UCSD-AML1 (cell line): ENCODE results near the gene CBR3.
"Not testable (repeated sequence)": the region's sequence is repeated elsewhere in the genome, so short reads cannot be mapped to it uniquely, and the experiment has no call there.

Source experiments
- DNase-seq: peaks from one replicate; lab custom pipeline; 2025; ENCODE audit not compliant: unreplicated experiment; lab: John Stamatoyannopoulos, UW

CBR3 gene

DNA sequence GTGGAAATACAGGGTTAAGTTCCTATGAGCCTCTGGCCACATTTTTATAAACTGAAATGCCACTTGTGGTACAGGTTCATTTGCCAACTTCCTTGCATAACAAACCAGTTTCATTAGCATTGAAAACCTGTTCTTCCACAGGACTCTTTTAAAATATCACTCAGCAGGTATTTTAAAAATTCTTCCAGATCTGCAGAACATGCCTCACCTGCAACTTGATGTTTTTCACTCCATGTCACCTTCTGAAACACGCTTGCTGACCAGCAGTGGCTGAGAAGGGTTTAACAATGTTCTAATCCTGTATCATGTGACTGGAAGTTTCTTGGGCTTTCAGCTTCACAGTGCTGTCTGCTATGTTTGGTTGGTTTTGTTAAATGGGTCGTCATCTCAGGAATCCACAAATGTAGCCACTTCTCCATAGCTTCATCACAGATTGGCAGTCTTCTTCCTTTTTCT is 17.6 kb upstream of the CBR3 start:
- no peak for DNase-seq

DNA sequence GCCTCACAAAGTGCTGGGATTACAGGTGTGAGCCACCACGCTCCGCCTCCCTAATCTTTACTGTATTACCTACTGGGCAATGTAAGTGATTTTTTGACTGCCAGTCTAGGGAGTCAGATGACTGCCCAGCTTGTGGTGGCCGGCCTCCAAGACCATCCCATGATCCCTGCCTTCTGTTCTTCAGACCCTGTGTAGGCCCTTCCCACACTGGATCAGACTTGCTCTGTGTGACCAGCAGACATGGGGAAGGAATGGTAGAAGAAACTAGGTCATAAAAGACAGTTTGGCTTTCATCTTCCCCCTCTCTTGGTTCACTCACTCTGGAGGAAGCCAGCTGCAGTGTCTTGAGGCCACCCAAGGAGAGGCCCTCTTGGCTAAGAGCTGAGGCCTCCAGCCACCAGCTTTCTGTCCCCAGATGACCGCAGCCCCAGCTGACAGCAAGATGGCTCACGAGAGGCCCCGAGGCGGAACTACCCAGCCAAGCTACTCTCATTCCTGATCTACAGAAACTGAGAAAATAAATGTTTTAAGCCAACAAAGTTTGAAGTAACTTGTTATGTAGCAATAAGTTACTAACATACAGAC is 14.5 kb upstream of the CBR3 start:
- no peak for DNase-seq

DNA sequence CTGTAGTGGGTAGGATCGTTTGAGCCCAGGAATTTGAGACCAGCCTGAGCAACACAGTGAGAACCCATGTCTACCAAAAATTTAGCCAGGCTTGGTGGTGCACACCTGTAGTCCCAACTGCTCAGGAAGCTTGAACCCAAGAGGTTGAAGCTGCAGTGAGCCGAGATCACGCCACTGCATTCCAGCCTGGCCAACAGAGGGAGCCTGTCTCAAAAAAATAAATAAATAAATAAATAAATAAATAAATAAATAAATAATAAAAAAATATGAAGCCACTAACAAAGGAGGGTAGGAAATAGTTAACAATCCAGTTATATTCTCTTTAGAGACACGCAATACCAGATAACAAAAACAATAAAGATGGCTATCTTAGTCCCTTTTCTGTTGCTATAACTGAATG is 11.9 kb upstream of the CBR3 start:
- no peak for DNase-seq

DNA sequence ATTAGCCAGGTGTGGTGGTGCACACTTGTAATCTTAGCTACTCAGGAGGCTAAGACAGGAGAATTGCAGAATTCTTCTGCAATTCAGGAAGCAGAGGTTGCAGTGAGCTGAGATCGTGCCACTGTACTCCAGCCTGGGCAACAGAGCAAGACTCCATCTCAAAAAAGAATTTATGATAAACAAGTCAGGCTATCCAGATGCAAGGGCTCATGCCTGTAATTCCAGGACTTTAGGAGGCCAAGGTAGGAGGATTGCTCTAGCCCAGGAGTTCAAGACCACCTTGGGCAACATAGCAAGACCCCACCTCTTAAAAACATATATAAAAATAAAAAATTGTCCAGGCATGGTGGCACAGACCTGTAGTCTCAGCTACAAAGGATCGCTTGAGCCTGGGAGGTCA is 10.5 kb upstream of the CBR3 start:
- DNase-seq: no peak

DNA sequence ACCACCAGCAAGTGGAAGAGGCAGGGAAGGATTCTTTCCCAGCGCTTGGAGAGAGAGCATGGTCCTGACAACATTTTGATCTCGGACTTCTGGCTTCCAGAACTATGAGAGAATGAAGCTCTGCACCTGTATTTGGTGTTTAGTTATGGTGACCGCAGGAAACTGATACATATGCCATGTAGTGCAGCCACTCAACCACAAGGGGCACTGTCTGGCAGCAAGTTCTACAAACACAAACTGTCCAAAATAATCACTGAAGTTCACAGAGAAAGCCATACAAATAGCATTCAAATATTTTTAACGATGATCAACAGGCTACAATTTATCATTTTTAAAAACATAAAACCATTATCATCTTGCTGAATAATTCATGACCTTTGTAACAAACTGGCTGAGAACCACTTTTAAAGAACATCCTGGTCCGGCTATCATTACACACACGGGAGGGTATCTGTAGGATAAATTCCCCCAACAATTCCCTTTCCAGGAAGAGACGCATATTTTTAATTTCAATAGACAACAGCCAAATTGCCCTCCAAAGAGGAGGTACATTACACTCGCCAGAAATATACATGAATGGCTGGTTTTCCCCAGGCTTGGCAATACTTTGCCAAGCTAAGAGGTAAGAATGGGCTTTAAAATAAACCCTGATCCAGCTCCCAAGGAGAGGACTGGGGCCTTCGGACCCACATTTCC is 9.2 kb upstream of the CBR3 start:
- no peak for DNase-seq

DNA sequence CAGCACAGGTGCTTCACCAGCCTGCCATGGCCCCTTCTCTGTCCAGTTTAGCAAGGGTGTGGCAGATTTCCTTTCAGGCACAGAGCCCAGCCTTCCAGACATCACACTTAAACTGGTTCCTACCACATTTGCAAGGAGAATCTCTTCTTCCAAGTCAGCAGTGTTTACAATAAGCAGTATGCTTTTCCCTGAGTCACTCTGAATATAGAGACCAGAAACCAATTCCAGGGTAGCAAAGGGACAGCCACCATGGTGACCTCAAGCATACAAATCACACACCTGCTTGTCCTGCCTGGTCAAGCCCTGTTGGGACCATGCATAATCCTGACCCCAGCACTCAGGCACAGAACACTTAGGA is 8.7 kb upstream of the CBR3 start:
- no peak for DNase-seq

DNA sequence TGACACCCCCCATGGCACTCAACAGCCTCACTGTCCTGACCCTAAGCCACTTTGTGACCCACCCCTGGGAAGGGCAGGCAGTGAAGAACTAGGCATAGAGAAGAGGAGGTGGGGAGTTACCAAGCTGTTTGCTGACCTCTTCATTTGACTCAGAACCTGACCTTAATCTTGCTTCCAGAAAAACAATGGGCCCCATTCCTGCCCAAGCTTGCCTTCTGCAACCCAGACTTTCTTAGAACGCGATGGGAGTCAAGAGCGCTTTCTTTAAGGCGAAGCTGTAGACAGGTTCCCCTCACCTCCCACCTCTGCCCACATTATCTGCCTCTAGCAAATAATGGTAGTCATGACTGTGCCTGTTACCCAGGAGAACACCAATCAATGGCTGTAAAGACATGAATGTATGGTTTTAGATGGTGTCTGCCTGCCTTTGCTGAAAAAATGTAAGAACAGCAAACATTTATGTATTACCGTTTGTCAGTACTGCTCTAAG is 8.2 kb upstream of the CBR3 start:
- DNase-seq: no peak

DNA sequence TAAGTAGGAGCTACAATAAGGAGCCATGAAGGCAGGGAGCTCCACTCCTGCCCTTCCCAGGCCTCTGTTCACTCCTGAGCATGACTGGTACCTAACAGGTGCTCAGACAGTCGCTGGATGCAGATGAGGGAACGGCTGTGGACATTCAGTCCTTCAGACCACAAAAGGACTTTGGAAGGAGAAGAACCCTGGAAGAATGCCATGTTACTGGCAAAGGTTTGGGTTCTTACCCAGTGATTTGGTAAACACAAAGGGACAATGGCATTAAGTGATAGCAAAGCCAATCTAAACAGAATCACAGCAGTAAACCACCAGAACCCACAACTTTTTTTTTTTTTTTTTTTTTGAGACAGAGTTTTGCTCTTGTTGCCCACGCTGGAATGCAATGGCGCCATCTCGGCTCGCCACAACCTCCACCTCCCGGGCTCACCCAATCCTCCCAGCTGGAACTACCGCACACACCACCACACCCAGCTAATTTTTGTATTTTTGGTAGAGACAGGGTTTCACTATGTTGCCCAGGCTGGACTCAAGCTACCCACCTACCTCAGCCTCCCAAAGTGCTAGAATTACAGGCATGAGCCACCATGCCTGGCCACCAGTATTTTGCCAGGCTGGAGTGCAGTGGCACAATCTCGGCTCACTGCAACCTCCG is 7.5 kb upstream of the CBR3 start:
- DNase-seq: no peak

DNA sequence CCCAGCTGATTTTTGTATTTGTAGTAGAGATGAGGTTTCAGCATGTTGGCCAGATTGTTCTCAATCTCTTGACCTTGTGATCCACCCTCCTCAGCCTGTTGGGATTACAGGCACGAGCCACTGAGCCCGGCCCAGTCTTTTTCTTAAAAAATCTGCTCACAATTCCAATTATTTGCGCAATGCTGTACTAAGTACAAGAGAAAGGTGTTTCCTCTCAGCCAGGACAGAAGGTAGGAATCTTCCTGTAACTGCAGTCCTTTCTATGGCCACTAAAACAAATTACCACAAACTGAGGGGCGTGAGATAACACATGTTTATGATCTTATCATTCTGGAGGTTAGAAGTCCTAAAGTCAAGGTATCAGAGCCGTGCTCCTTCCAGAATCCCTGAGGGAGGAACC is 6.9 kb upstream of the CBR3 start:
- no peak for DNase-seq

DNA sequence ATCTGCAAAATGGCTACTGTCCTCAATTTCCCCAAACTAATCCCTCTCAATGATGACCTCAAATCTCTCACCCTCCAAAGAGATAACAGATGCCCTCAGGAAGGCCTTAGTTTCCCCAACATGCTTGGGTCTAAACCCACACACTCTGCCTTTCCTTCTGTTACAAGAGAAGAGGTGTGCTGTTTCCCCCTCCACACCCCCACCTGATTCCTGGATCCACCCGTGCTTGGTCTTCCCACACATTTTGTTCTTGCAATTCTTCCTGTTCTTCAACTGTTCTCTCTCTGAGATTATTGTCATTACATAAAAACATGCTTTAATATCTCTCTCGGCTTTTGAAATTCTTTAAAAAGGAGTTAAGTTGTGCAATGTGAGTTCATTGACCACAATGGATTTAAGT is 5.7 kb upstream of the CBR3 start:
- DNase-seq: no peak

DNA sequence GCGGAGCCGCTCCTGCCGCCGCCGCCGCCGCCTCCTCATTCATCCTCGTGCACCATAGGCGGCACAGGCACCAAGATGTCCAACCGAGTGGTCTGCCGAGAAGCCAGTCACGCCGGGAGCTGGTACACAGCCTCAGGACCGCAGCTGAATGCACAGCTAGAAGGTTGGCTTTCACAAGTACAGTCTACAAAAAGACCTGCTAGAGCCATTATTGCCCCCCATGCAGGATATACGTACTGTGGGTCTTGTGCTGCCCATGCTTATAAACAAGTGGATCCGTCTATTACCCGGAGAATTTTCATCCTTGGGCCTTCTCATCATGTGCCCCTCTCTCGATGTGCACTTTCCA is 4.5 kb upstream of the CBR3 start:
- not testable (repeated sequence) for DNase-seq

DNA sequence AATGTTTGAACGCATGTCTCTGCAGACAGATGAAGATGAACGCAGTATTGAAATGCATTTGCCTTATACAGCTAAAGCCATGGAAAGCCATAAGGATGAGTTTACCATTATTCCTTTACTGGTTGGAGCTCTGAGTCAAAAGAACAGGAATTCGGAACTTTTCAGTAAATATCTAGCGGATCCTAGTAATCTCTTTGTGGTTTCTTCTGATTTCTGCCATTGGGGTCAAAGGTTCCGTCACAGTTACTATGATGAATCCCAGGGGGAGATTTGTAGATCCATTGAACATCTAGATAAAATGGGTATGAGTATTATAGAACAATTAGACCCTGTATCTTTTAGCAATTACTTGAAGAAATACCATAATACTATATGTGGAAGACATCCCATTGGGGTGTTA is 4.0 kb upstream of the CBR3 start:
- DNase-seq: not testable (repeated sequence)

DNA sequence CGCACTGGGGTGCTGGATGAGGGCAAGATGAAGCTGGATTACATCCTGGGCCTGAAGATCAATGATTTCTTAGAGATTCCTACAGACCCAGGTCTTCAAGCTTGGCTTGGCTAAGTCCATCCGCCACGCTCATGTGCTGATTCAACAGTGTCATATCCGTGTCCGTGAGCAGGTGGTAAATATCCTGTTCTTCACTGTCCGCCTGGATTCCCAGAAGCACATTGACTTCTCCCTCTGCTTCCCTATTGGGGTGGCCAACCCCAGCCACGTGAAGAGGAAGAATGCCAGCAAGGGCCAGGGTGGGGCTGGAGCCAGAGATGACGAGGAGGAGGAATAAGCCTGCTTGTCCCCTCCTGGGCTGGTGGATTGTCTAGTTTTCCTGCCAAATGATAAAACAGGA is 2.2 kb upstream of the CBR3 start:
- no peak for DNase-seq

DNA sequence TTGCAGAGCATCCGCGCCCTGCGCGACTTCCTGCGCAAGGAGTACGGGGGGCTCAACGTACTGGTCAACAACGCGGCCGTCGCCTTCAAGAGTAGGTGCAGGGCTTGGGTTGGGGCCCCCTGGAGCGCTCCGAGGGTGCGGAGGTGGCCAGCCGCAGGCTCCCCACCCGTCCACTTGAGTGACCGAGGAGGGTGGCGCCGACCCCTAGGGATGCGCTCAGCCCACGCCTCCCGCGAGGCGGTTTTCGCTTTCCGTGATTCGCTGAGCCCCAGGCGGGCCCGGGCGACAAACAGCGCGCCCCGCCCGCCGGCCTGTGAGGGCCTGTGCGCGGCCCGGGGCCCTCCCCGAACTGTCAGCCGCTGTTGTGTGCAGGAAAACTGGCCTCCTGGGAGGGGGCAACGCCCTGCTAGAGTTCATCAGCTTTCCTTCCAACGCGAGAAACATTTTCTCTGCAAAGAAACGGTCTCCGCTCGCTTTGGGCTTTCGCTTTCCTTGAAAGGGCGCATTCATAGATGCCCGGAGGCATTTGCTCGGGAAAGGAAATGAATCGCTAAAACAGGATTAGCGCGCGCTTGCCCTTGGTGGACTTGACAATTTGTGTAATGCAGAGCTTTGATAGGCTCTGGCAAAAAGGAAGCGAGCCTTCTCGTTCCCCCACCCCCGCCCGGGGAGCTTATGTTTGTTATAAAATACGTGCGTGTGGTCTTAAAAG is 668 bp downstream of the CBR3 start:
- peak; percentile 45 for DNase-seq

DNA sequence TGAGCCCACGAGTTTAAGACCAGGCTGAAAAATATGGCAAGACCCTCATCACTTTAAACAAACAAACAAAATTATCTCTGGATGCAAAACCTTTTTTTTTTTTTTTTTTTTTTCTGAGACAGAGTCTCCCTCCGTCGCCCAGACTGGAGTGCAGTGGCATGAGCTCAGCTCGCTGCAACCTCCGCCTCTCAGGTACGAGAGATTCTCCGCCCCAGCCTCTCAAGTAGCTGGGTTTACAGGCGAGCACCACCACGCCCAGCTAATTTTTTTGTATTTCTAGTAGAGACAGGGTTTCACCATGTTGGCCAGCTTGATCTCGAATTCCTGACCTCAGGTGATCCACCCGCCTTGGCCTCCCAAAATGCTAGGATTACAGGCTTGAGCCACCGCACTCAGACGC is 4.9 kb downstream of the CBR3 start:
- DNase-seq: not testable (repeated sequence)

DNA sequence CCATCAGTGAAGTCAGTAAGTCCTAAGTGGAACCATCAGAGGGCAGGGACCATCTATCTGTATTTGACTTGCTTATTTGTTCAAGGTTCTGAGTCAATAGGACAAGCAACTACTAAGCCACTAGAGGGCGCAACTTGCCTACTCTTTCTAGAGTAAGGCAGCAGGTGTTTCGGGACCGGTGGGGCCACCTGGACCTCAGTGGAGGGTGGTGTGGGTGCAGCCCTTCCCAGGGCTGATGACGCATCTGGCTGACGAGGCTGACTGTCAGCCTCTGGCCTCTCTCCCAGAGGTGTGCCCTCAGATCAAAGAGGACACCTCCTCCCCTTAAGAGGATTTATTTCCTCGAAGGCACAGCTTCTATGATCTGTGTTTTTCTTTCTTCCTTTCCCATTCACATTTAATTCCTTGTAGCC is 6.6 kb downstream of the CBR3 start:
- DNase-seq: peak; percentile 54

DNA sequence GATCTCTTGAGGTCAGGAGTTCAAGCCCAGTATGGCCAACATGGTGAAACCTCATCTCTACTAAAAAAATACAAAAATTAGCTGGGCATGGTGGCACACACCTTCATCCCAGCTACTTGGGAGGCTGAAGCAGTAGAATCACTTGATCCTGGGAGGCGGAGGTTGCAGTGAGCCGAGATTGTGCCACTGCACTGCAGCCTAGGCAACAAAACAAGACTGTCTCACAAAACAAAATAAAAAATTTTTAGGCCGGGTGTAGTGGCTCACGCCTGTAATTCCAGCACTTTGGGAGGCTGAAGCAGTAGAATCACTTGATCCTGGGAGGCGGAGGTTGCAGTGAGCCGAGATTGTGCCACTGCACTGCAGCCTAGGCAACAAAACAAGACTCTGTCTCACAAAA is 9.4 kb downstream of the CBR3 start:
- DNase-seq: not testable (repeated sequence)

DNA sequence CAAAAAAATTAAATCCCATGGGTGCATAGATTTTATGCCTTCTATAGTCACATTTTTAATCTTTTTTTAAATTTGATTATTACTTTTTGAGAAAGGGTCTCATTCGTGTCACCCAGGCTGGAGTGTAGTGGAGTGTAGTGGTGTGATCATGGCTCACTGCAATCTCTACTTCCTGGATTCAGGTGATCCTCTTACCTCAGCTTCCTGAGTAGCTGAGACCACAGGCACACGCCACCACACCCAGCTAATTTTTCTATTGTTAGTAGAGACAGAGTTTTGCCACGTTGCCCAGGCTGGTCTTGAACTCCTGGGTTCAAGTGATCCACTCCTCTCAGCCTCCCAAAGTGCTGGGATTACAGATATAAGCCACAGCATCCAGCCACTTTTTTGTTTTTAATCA is 10.4 kb downstream of the CBR3 start:
- no peak for DNase-seq

DNA sequence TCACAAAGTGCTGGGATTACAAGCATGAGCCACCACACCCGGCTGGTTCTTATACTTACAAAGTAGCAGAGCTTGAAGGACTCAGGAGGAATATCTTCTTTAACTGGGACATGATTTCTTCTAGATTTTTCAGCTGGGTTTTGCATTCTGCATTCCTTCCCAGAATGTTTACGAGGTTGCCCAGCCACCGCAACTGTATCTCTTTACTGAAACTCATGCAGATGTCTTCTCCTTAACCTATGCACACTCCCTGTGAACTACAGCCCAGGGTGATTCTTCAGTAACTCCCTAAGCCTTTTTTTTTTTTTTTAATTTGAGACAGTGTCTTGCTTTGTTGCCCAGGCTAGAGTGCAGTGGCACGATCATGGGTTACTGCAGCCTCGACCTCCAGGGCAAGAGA is 13.0 kb downstream of the CBR3 start:
- DNase-seq: no peak

DNA sequence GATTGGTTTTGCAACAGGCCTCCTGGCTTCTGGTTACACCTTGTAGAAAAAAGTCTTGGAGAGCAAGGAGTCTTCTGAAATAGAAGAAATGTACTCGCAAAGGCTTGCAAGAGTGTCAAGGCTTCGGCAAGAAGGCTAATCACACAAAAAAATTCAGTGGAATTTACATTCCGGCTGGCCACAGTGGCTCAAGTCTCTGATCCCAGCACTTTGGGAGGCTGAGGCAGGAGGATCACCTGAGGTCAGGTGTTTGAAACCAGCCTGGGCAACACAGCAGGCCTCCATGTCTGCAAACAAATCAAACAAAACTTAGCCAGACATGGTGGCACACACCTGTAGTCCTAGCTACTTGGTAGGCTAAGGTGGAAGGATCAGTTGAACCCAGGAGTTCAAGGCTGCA is 14.0 kb downstream of the CBR3 start:
- no peak for DNase-seq

DNA sequence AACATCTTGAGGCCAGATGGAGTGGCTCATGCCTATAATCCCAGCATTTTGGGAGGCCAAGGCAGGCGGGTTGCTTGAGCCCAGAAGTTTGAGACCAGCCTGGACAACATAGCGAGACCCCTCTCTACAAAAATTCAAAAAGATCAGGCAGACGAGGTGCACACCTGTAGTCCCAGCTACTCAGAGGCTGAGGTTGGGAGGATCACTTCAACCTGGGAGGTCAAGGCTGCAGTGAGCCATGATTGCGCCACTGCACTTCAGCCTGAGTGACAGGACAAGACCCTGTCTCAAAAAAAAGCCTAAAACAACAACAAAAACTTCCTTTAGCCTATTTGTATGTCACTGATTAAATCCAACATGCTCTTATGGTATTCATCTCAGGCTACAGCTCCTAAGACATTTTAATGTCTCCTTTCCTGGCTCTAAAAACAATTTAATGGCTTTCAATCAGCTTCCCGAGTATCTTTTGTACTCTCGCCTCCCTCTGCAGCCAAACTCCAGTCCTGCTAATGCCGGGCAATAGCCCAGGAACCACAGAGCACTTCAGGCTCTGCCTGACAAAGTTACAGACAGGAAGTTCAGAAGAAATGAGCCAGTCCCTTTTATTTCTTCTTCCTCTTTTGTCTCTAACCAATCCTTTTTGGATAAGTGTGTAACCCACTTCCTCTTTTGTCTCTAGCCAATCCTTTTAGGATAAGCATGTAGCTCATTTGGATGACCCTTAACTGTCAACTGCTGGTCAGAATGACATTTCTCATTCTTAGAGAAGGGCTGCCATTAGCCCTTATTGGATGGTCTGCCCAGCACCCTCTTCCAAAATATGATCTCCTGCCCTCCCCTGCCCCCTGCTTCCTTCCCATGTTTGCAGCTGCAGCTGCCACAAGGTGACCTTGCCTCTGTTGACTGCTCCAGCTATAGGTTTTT is 15.2 kb downstream of the CBR3 start:
- DNase-seq: peak; percentile 58
